Activated CD8-positive, alpha-beta memory T cell treated with anti-CD3 and anti-CD28 coated beads, Interleukin-2, amount 10 ng/mL, durations not matched to agents 7 days and 5 days (primary cell): ENCODE data around the gene JPH3. TPM values are rescaled to one million over a fixed set of nuclear protein-coding genes. Genes with fewer than 3 reads are reported as not detected.
A peak's percentile ranks its signal among the peaks of the same experiment; 100 is the strongest.
"Not testable (repeated sequence)": the region's sequence is repeated elsewhere in the genome, so short reads cannot be mapped to it uniquely, and the experiment has no call there.

Experiments used
- ATAC-seq: fragments of 150-1000 bp; cut with Tn5 transposase; one replicate; pipeline ENCODE4 v1.10.0; 2021; ENCODE audit warnings: moderate library complexity
- CTCF ChIA-PET: fragments of 350-600 bp; sonication (Branson Sonifier 250); formaldehyde crosslinking; loops from one replicate; lab custom pipeline; 2021; ENCODE audit warnings: antibody characterized with exemption; lab: Charles Lee
- DNase-seq: peaks from one replicate; pipeline ENCODE4 v3.0.0-alpha.2; 2020
- H3K27ac Mint-ChIP-seq: one replicate; pipeline ENCODE4 v1.8.0; 2021; ENCODE audit warnings: mild to moderate bottlenecking, mixed read lengths
- H3K27me3 Mint-ChIP-seq: one replicate; pipeline ENCODE4 v1.8.0; 2021; ENCODE audit warnings: mixed read lengths
- H3K36me3 Mint-ChIP-seq: one replicate; pipeline ENCODE4 v1.8.0; 2021; ENCODE audit warnings: mild to moderate bottlenecking, mixed read lengths
- H3K4me1 Mint-ChIP-seq: one replicate; pipeline ENCODE4 v1.8.0; 2021; ENCODE audit warnings: mixed read lengths
- H3K4me3 Mint-ChIP-seq: one replicate; pipeline ENCODE4 v1.8.0; 2021; ENCODE audit warnings: mild to moderate bottlenecking, moderate library complexity, mixed read lengths
- H3K9me3 Mint-ChIP-seq: one replicate; pipeline ENCODE4 v1.8.0; 2022; ENCODE audit warnings: low read depth, mixed read lengths
- total RNA-seq, 2 experiments: library from RNA; stranded (reverse); gene quantifications; one replicate each; pipeline ENCODE4 v1.2.3, GENCODE V29; 2021

JPH3 gene
- total RNA-seq, 2 experiments from 2014 or later, result not detected

DNA sequence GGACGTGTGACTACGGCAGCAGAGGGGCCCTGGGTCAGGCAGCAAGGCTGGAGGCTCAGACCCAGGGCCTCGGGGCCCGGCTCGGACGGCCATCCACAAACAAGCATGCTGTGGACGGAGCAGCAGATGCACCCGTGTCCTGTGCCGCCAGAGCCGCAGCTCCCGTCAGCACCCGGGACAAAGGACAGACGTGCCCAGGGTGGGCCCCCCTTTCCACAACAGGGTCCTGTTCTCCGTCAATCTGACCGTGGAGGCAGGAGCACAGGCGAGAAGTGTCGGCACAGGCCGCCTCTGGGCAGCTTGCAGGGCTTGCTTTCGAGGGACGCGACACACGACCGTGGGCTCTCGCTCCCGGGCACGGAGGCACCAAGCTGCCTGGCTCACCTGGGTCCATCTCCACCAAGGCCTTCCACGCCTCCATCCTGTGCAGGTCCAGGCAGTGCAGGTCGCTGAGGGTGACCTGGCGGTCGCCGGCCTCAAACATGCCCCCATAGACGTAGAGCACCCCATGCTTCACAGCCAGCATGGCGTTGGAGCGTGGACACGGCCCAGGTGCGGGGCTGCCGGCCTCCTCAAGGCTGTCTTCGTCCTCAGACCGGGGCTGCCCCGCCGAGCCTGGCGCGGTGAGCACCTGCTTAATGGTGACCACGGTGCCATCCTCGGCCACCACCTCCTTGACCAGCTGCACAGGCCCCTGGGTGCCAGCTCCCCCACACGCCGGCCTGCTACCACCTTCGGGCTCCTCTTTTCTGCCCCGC lies 106.8 kb downstream of the JPH3 start:
- DNase-seq (no peak), ATAC-seq (no peak)
- no peaks in the 10 kb centered on the region for H3K27me3 Mint-ChIP-seq
- H3K9me3 Mint-ChIP-seq, result no peaks in the 10 kb centered on the region
- H3K36me3 Mint-ChIP-seq, result peaks cover 15% of the 10 kb centered on the region
- no peak overlapping the region for H3K27ac Mint-ChIP-seq
- CTCF ChIA-PET, result no interaction called here
- H3K4me1 Mint-ChIP-seq, result peaks cover 19% of the 10 kb centered on the region
- no peak overlapping the region for H3K4me3 Mint-ChIP-seq

- no peak overlapping the region for H3K27ac Mint-ChIP-seq
- no peak overlapping the region for H3K4me3 Mint-ChIP-seq
- no peaks in the 10 kb centered on the region for H3K9me3 Mint-ChIP-seq
- CTCF ChIA-PET, result interaction anchor here (0.6 kb wide), 1 partner anchor 83 kb away, joined by 3 read pairs; no protein-coding TSS in a partner anchor
- no peaks in the 10 kb centered on the region for H3K27me3 Mint-ChIP-seq
- peaks cover 15% of the 10 kb centered on the region for H3K36me3 Mint-ChIP-seq
- peaks cover 20% of the 10 kb centered on the region for H3K4me1 Mint-ChIP-seq
- DNase-seq, result no peak
- no peak for ATAC-seq
Measured at GRCh38 chr16:87709677-87710076, 107.4 kb downstream of the JPH3 start.

DNA sequence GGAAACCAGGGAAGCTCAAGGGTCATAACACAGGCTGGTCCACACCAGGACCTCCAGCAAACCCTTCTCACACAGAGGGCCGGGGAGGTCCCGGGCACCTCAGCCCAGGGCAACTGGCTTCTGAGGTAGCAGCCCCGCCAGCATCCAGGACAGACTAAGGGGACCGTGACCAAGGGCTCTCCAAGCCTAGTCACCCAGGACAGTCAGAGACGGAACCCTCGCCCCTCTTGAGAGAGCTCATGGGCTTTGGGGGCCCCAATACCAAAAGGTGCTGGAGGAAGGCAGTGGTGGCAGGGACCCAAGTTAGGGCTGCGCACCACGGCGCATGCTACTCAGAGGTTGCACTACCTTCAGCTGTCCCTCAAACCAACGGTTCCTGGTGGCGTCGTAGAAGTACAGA lies 108.6 kb downstream of the JPH3 start:
- Mint-ChIP-seq H3K4me3 (no peak overlapping the region), H3K36me3 (peaks cover 16% of the 10 kb centered on the region), H3K27ac (no peak overlapping the region), H3K4me1 (peaks cover 20% of the 10 kb centered on the region), H3K27me3 (no peaks in the 10 kb centered on the region), H3K9me3 (no peaks in the 10 kb centered on the region)
- CTCF ChIA-PET, result interaction anchor here (1.7 kb wide), 1 partner anchor 12 kb away, joined by 6 read pairs; no protein-coding TSS in a partner anchor
- DNase-seq (no peak), ATAC-seq (no peak)

DNA sequence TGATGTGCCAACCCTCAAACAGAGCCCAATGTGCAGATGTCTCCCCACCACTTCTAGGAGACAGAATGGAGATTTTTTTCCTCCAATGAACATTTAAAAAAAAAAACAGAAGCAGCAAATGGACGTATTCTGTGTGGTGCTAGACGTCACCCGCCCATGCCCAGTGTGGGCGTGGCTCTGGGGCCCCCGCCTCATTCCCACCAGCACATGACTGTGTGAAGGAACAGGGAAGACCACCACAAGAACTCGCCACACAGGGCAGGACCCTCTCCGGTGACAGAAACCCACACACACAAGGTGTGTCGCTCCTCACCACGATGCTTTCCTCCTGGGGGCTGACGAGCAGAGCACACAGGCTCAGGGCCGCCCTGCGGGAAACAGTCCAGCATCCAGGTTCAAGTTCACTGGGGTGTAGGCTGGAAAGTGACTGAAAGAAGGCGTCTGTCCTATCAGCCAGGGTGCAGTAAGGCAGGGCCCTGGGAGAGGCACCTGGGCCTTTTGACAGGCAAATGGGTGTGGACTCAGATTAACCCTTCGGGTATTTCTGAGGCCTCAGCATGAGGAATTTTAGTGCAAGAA lies 110.0 kb downstream of the JPH3 start:
- Mint-ChIP-seq H3K27me3 (no peaks in the 10 kb centered on the region), H3K36me3 (peaks cover 14% of the 10 kb centered on the region), H3K4me1 (peaks cover 20% of the 10 kb centered on the region), H3K4me3 (no peak overlapping the region), H3K9me3 (no peaks in the 10 kb centered on the region), H3K27ac (no peak overlapping the region)
- DNase-seq (no peak), ATAC-seq (no peak)
- CTCF ChIA-PET, result no interaction called here

DNA sequence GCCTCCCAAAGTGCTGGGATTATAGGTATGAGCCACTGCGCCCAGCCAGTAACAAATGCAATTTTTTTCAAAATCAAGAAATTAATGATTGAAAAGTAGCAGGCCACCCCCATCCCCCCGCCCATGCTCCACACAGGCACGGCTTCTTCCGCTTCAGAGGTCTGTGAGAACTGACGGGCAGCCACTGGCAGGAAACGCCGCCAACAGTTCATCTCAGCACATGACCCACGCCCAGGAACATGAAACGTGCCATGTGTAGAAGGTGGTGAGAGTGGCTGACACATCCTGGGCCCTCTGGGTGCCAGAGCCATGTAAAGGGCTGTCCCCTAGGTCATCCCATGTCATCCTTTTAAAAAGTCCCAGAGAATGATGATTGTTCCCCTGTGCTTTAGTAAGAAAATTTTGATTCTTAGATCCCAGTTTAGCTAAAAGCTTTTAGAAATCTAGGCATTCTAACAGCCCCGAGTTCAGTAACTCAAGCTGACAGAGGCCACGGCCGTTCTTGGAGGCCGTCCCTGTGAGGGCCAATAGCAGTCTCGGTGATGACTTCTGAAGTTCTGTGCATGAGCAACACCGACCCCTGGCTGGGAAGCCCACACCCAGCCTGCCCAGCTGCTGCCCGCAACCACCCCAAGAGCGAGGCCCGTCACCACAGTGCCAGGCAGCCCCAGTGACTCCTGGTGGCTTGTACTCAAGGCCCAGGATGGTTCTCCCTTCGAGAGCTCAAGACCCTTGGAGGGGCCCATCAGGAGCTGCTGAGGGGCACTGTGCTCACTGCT lies 111.3 kb downstream of the JPH3 start:
- Mint-ChIP-seq H3K4me1 (peaks cover 20% of the 10 kb centered on the region), H3K36me3 (peaks cover 12% of the 10 kb centered on the region), H3K9me3 (no peaks in the 10 kb centered on the region), H3K27me3 (no peaks in the 10 kb centered on the region), H3K27ac (peak overlapping the region; percentile 85), H3K4me3 (no peak overlapping the region)
- ATAC-seq (peak; percentile 91), DNase-seq (peak; percentile 83)
- CTCF ChIA-PET, result interaction anchor here (0.7 to 1.4 kb wide), 3 partner anchors 10 to 52 kb away, joined by 3 to 4 read pairs (median 3); partner anchors contain the start of gene KLHDC4

DNA sequence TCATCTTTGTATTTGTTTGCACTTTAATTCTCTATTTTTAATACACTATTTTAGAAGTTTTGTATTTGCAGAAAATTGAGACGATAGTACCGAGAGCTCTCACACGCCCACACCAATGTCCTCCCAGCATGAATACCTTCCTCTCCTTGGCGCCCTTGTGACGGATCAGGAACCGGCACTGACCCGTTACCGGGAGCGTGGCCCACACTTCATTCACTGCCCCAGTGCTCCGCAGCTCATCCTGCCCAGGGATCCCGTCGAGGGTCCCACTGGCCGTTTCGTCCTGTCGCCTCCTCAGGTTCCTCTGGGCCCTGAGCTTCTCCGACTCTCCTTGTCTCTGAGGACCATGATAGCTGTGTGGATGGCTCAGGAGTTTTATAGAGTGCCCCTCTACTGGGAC lies 112.9 kb downstream of the JPH3 start:
- no peaks in the 10 kb centered on the region for H3K9me3 Mint-ChIP-seq
- H3K4me3 Mint-ChIP-seq, result no peak overlapping the region
- H3K27me3 Mint-ChIP-seq, result no peaks in the 10 kb centered on the region
- DNase-seq (no peak), ATAC-seq (no peak)
- peaks cover 20% of the 10 kb centered on the region for H3K4me1 Mint-ChIP-seq
- CTCF ChIA-PET, result interaction anchor here (1.4 kb wide), 1 partner anchor 8 kb away, joined by 4 read pairs; no protein-coding TSS in a partner anchor
- peaks cover 21% of the 10 kb centered on the region for H3K36me3 Mint-ChIP-seq
- H3K27ac Mint-ChIP-seq, result no peak overlapping the region

GRCh38 chr16:87715658-87716057 lies 113.3 kb downstream of the JPH3 start:
- ATAC-seq (no peak), DNase-seq (no peak)
- Mint-ChIP-seq H3K4me3 (no peak overlapping the region), H3K9me3 (no peaks in the 10 kb centered on the region), H3K36me3 (peaks cover 22% of the 10 kb centered on the region), H3K27me3 (no peaks in the 10 kb centered on the region), H3K27ac (no peak overlapping the region), H3K4me1 (peaks cover 20% of the 10 kb centered on the region)
- CTCF ChIA-PET, result no interaction called here

GRCh38 chr16:87718831-87719230 lies 116.5 kb downstream of the JPH3 start:
- H3K27ac Mint-ChIP-seq, ATAC-seq, H3K9me3 Mint-ChIP-seq, H3K27me3 Mint-ChIP-seq, H3K4me3 Mint-ChIP-seq, CTCF ChIA-PET, DNase-seq: not testable (repeated sequence)
- Mint-ChIP-seq H3K36me3 (peaks cover 35% of the 10 kb centered on the region), H3K4me1 (peaks cover 10% of the 10 kb centered on the region)

DNA sequence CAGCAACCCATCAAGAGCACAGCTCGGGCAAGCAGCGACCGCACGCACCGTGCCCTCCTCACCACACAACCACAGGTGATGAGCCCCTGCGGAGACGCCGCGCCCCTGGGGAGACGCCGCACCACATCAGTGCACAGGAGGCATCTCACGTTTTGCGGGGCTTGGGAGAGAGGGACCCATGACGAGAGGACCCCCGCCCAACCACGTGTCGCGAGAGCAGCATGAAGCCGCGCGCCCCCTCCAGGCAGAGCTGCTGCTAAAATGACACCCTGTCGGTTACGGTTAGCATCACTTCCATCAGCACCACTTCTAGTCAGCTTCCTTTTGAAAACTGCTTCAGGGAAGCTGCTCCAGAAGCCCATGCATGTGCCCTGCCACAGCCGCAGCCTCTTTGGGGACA lies 118.1 kb downstream of the JPH3 start:
- ATAC-seq (no peak), DNase-seq (no peak)
- Mint-ChIP-seq H3K36me3 (peaks cover 35% of the 10 kb centered on the region), H3K27me3 (no peaks in the 10 kb centered on the region), H3K4me3 (no peak overlapping the region), H3K9me3 (no peaks in the 10 kb centered on the region), H3K4me1 (peaks cover 11% of the 10 kb centered on the region), H3K27ac (no peak overlapping the region)
- CTCF ChIA-PET, result no interaction called here

DNA sequence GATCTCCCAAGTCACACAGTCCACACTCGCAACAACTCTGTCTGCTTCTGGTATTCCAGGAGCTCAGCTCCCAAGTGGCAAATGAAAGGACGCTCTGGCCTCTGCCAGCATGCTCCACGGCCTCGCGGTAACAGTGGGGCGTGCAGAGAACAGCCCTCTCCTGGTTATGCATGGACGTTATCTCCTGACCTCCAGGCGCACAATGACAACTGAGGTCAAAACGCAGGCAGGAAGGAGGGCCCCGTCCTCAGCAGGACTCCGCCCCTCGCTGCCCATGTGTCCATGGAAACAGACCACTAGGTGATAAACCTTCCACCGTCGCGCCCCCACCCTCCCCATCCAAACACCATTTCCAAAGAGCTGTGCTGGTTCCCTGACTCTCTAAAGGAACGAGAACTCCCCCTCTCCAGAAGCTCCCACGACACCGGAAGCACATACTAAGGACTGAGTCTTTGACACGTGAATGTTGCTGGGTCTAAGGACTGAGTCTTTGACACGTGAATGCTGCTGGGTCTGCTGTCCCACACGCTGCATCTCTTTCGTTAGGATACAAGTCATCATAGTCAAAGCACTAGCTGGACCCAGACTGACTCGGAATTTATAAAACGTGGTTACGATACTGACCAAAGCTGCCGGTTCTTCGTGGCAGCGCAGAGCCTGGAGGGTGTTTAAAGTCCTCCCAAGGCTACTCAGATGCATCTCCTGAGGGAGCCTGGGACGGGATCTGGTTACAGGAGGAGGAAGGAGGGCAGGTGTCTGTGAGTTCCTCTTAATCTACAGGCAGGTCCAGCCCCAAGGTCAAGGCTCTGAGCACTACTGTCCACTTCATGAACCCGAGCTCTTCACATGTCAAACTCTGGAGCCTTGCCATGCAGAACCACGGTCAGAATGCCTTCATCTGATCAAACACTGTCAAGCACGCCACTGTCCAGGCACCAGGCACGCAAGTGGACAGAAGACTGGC lies 119.6 kb downstream of the JPH3 start:
- CTCF ChIA-PET, result no interaction called here
- no peak for ATAC-seq
- H3K4me1 Mint-ChIP-seq, result peaks cover 11% of the 10 kb centered on the region
- H3K4me3 Mint-ChIP-seq, result no peak overlapping the region
- peaks cover 37% of the 10 kb centered on the region for H3K36me3 Mint-ChIP-seq
- no peak overlapping the region for H3K27ac Mint-ChIP-seq
- H3K27me3 Mint-ChIP-seq, result no peaks in the 10 kb centered on the region
- H3K9me3 Mint-ChIP-seq, result no peaks in the 10 kb centered on the region
- no peak for DNase-seq

- H3K9me3 Mint-ChIP-seq, result no peaks in the 10 kb centered on the region
- no peak overlapping the region for H3K27ac Mint-ChIP-seq
- H3K4me1 Mint-ChIP-seq, result peaks cover 11% of the 10 kb centered on the region
- H3K36me3 Mint-ChIP-seq, result peaks cover 40% of the 10 kb centered on the region
- no peak overlapping the region for H3K4me3 Mint-ChIP-seq
- DNase-seq, result no peak
- CTCF ChIA-PET, result interaction anchor here (1.7 kb wide), 1 partner anchor 8 kb away, joined by 4 read pairs; no protein-coding TSS in a partner anchor
- ATAC-seq, result no peak
- H3K27me3 Mint-ChIP-seq, result no peaks in the 10 kb centered on the region
Measured at GRCh38 chr16:87722590-87723225, 120.4 kb downstream of the JPH3 start.

DNA sequence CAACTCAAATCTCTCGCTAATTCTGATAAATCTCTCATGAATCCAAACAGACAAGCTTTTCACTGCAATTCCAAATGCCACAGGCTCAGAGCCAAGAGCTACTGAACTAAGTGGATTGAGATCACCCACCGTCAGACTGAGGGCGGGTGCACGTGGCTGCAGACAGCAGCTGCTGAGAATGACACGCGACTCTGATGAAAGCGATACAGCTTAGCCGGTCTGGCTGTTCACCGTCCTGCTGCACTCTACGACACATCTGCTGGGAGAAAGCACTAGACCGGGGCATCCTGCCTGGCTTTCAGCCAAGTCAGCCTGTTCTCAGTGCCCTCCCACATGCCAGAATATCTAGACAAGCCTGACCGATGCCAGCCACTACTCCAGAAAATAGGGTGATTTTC lies 120.9 kb downstream of the JPH3 start:
- Mint-ChIP-seq H3K4me3 (no peak overlapping the region), H3K9me3 (no peaks in the 10 kb centered on the region), H3K27me3 (no peaks in the 10 kb centered on the region), H3K27ac (no peak overlapping the region), H3K36me3 (peaks cover 38% of the 10 kb centered on the region), H3K4me1 (peaks cover 11% of the 10 kb centered on the region)
- CTCF ChIA-PET, result interaction anchor here (1.7 kb wide), 1 partner anchor 9 kb away, joined by 4 read pairs; no protein-coding TSS in a partner anchor
- DNase-seq, result no peak
- ATAC-seq, result no peak
